ENCODE data around the gene UBE2O. TPM values are rescaled to one million over a fixed set of nuclear protein-coding genes. Genes with fewer than 3 reads are reported as not detected.

UBE2O gene
- total RNA-seq, 1 experiment from 2014 or later: 64.7 TPM

DNA sequence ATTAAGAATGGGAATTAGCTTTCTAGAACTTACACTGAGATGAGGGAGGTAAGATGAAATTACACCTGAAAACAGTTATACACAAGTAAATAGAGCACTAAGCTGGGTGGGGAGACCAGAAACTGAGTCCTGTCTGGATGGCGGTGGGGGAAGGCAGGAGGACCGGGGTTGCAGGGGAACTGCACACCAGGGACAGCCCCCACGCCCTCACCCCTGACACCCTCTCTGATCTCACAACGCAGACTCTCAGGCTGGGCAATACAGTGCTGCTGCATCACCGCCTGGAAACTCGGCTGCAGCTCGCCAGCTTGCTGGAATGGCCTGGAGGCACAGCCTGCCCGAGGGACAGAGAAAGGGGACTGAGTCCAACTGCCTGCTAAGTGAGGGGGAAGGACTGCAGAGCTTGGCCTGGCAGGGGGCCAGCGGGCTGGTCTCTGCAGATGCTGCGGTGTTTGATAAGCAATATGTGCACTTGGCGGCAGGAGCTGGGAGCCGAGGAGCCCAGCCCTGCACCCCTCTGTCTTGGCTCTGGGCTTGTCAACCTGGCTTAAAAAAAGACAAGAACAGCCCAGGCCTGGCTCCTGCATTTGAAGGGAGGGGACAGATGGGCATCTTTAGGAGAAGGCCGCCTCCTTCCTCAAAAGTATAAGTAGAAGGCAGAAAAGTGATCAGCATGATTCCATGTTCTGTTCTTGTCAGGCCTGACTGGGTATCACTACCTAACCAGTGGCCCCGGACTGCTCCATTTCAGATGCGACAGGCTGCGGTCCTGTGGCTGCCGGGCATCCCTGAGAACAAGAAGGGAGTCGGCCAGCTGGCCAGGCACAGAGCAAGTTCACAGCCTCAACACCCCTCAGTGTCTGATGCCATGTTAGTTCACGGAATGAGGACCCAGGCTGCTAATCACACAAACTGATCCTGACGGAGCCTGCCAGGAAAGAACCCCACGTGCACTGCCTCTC lies 38.3 kb downstream of the UBE2O start:
- BruUV-seq (replicated peaks): no TSS peak
- Histone ChIP-seq H3K9ac (ENCODE audit: low read length) (no peak overlapping the region), H3F3A (ENCODE audit: low read length, unreplicated experiment) (no peaks in the 10 kb centered on the region), H3K9me3 (ENCODE audit: low read length) (no peaks in the 10 kb centered on the region), H3K27ac (ENCODE audit: low read length) (no peak overlapping the region), H3K4me2 (ENCODE audit: low read length) (no peak overlapping the region), H3K4me1 (ENCODE audit: insufficient read depth, low read length) (no peaks in the 10 kb centered on the region), H3K9me2 (replicated peaks; ENCODE audit: low read length) (no peaks in the 10 kb centered on the region), H4K20me1 (ENCODE audit: low read length) (peaks cover 23% of the 10 kb centered on the region; the same call in 1 of the 2 replicates), H2AFZ (ENCODE audit: low read length) (no peak overlapping the region), H3K36me3 (ENCODE audit: low read depth, low read length) (peaks cover 11% of the 10 kb centered on the region; the same call in 1 of the 2 replicates), H3K27me3 (ENCODE audit: low read length) (no peaks in the 10 kb centered on the region), H3K4me3 (ENCODE audit: low read length) (no peak overlapping the region), H3K79me2 (ENCODE audit: low read length) (peaks cover 88% of the 10 kb centered on the region)
- intact Hi-C loops (cut with micrococcal nuclease): no loop called here
- no peak for ATAC-seq
- no peak for DNase-seq
- ChIA-PET CTCF (interaction anchor here (0.7 kb wide), 1 partner anchor 174 kb away, joined by 6 read pairs; the partner anchor contains the start of gene RNF157), POLR2A (ENCODE audit: unreplicated experiment) (no interaction called here)
- no peak for TF ChIP-seq EZH2 (IDR thresholded peaks at IDR 0.05; ENCODE audit: low read length, unreplicated experiment)
- TF ChIP-seq, protein P1, sequence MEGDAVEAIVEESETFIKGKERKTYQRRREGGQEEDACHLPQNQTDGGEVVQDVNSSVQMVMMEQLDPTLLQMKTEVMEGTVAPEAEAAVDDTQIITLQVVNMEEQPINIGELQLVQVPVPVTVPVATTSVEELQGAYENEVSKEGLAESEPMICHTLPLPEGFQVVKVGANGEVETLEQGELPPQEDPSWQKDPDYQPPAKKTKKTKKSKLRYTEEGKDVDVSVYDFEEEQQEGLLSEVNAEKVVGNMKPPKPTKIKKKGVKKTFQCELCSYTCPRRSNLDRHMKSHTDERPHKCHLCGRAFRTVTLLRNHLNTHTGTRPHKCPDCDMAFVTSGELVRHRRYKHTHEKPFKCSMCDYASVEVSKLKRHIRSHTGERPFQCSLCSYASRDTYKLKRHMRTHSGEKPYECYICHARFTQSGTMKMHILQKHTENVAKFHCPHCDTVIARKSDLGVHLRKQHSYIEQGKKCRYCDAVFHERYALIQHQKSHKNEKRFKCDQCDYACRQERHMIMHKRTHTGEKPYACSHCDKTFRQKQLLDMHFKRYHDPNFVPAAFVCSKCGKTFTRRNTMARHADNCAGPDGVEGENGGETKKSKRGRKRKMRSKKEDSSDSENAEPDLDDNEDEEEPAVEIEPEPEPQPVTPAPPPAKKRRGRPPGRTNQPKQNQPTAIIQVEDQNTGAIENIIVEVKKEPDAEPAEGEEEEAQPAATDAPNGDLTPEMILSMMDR (conservative IDR thresholded peaks at IDR 0.05; ENCODE audit: low read depth, low read length): no peak
- no peak for TF ChIP-seq EZH2phosphoT487 (IDR thresholded peaks at IDR 0.05; ENCODE audit: borderline replicate concordance, low read length)

DNA sequence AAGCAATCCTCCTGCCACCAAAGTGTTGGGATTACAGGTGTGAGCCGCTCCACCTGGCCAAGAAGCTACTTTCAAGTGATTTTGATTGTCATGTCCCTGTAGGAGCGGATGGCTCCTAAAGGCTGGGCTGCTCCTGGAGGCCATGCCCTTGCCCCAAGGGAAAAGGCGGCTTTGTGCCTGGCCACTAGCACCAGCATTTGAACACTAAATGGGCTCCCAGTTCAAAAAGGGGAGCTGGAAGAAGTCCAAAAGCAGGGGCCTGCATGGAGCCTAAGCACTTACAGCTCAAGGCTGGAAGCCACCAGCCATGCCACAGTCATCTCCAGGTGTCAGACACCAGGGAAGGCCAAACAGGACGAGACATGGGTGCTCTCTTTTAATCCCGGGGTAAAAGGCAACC lies 41.7 kb downstream of the UBE2O start:
- H3K27me3 ChIP-seq (ENCODE audit: low read length): no peaks in the 10 kb centered on the region
- intact Hi-C loops (cut with micrococcal nuclease): no loop called here
- H3K27ac ChIP-seq (ENCODE audit: low read length): no peak overlapping the region
- DNase-seq (no peak), ATAC-seq (no peak)
- ChIA-PET POLR2A (ENCODE audit: unreplicated experiment) (interaction anchor here (0.6 kb wide), 1 partner anchor 14 kb away, joined by 3 read pairs; no protein-coding TSS in a partner anchor), CTCF (interaction anchor here (4.0 kb wide), 1 partner anchor 47 kb away, joined by 50 read pairs; no protein-coding TSS in a partner anchor)
- H3K36me3 ChIP-seq (ENCODE audit: low read depth, low read length): no peaks in the 10 kb centered on the region; the same call in 1 of the 2 replicates
- H3K9me3 ChIP-seq (ENCODE audit: low read length): no peaks in the 10 kb centered on the region
- no peaks in the 10 kb centered on the region for H3F3A ChIP-seq (ENCODE audit: low read length, unreplicated experiment)
- no TSS peak for BruUV-seq (replicated peaks)
- H2AFZ ChIP-seq (ENCODE audit: low read length): no peak overlapping the region
- H3K9me2 ChIP-seq (replicated peaks; ENCODE audit: low read length): no peaks in the 10 kb centered on the region
- no peak overlapping the region for H3K4me3 ChIP-seq (ENCODE audit: low read length)
- H3K9ac ChIP-seq (ENCODE audit: low read length): no peak overlapping the region
- TF ChIP-seq EZH2phosphoT487 (IDR thresholded peaks at IDR 0.05; ENCODE audit: borderline replicate concordance, low read length) (no peak), EZH2 (IDR thresholded peaks at IDR 0.05; ENCODE audit: low read length, unreplicated experiment) (no peak)
- TF ChIP-seq, protein P1 (conservative IDR thresholded peaks at IDR 0.05; ENCODE audit: low read depth, low read length): no peak
- H3K79me2 ChIP-seq (ENCODE audit: low read length): peaks cover 81% of the 10 kb centered on the region
- no peaks in the 10 kb centered on the region for H3K4me1 ChIP-seq (ENCODE audit: insufficient read depth, low read length)
- no peak overlapping the region for H3K4me2 ChIP-seq (ENCODE audit: low read length)
- H4K20me1 ChIP-seq (ENCODE audit: low read length): peaks cover 21% of the 10 kb centered on the region

Measured in PC-3 (cell line).